CD4-positive, alpha-beta T cell (primary cell): Measurements from ENCODE around the gene GBP3. TPM values are rescaled to one million over a fixed set of nuclear protein-coding genes. Genes with fewer than 3 reads are reported as not detected.

Experiments used
- ATAC-seq: fragments of 200-7000 bp; cut with Tn5 transposase; one replicate; pipeline ENCODE4 v1.10.0; 2022; ENCODE audit warnings: mild to moderate bottlenecking; ENCODE audit not compliant: poor library complexity
- CTCF ChIA-PET: fragments of 350-600 bp; sonication (Branson Sonifier 250); formaldehyde crosslinking; loops from one replicate; lab custom pipeline; 2021; ENCODE audit warnings: antibody characterized with exemption, inconsistent platforms; lab: Charles Lee
- POLR2A ChIA-PET: fragments of 350-600 bp; sonication (Branson Sonifier 250); formaldehyde crosslinking; loops from one replicate; lab custom pipeline; 2021; ENCODE audit warnings: antibody characterized with exemption, inconsistent platforms; lab: Charles Lee
- DNase-seq, 14 experiments: peaks; one replicate each; pipeline ENCODE4 v3.0.0-alpha.2; 2013 to 2020; ENCODE audit warnings: mixed read lengths in 2 of 14
- H3K27ac ChIP-seq, 2 donors: one replicate each; pipeline versions ENCODE4 v1.5.1 to v1.7.0; 2013; ENCODE audit warnings: low read length in 2 of 2, low read depth in 1 of 2, mild to moderate bottlenecking in 1 of 2
- H3K27me3 ChIP-seq, 2 experiments: 1 replicate in 1 of 2; 2 replicates in 1 of 2; pipeline versions ENCODE4 v1.6.1 to v1.7.0; 2013; ENCODE audit warnings: low read length in 2 of 2, control low read depth in 1 of 2, mild to moderate bottlenecking in 1 of 2, moderate library complexity in 1 of 2; ENCODE audit not compliant: insufficient read depth in 2 of 2, control insufficient read depth in 1 of 2
- H3K36me3 ChIP-seq: one replicate; pipeline ENCODE4 v1.6.1; 2013; ENCODE audit warnings: low read length, control low read depth; ENCODE audit not compliant: insufficient read depth
- H3K4me1 ChIP-seq: one replicate; pipeline ENCODE4 v1.6.1; 2013; ENCODE audit warnings: low read length, control low read depth; ENCODE audit not compliant: insufficient read depth
- H3K4me3 ChIP-seq: one replicate; pipeline ENCODE4 v1.5.1; 2013; ENCODE audit warnings: mild to moderate bottlenecking, low read length, moderate library complexity
- H3K9me3 ChIP-seq, 2 experiments: 1 replicate in 1 of 2; 2 replicates in 1 of 2; pipeline versions ENCODE4 v1.6.1 to v1.7.0; 2013; ENCODE audit warnings: low read length in 2 of 2, mild to moderate bottlenecking in 2 of 2, control low read depth in 1 of 2, moderate library complexity in 1 of 2; ENCODE audit not compliant: control insufficient read depth in 1 of 2, insufficient read depth in 1 of 2
- H3K27ac Mint-ChIP-seq: one replicate; pipeline ENCODE4 v1.8.0; 2020; ENCODE audit warnings: mixed read lengths
- H3K27me3 Mint-ChIP-seq: one replicate; pipeline ENCODE4 v1.8.0; 2021; ENCODE audit warnings: mixed read lengths
- H3K36me3 Mint-ChIP-seq: one replicate; pipeline ENCODE4 v1.8.0; 2021; ENCODE audit warnings: low read depth, mixed read lengths
- H3K4me1 Mint-ChIP-seq: one replicate; pipeline ENCODE4 v1.8.0; 2021; ENCODE audit warnings: low read depth, mixed read lengths
- H3K4me3 Mint-ChIP-seq: one replicate; pipeline ENCODE4 v1.8.0; 2020; ENCODE audit warnings: mild to moderate bottlenecking, mixed read lengths
- H3K9me3 Mint-ChIP-seq: one replicate; pipeline ENCODE4 v1.8.0; 2020; ENCODE audit warnings: mixed read lengths
- CTCF ChIP-seq: fragments of 200-600 bp; IDR thresholded peaks from one replicate; pipeline ENCODE4 v1.8.0; 2022; ENCODE audit warnings: antibody characterized with exemption, mild to moderate bottlenecking
- intact Hi-C, 2 experiments: fragments of 100-400 bp; cut with DNase I in 1 of 2; cut with micrococcal nuclease in 1 of 2; formaldehyde crosslinking; loops; one replicate each; pipeline versions ENCODE4 v1.15.1 to v1.9.0; 2023 to 2025; cut with DNase I, micrococcal nuclease
- polyA plus RNA-seq, 2 donors: library from polyadenylated mRNA; unstranded; fragments of 120-200 nt; gene quantifications; one replicate each; pipeline ENCODE4 v1.2.1, GENCODE V29; 2013
- total RNA-seq, 174 experiments: library from RNA in 2 of 174; stranded (reverse) in 2 of 174; gene quantifications; one replicate each; pipeline ENCODE4 v1.2.3 and lab custom pipeline; 2021 to 2026

The GBP3 gene
- total RNA-seq (10 to 100 TPM; 17.5 to 20.7 TPM), total RNA-seq (lab: John Stamatoyannopoulos, UW) (2.9 to 190 (median 60.0) reads per million in 172 experiments)
- polyA plus RNA-seq (2013, experiment 1 of 2): 29.2 TPM
- polyA plus RNA-seq (2013, experiment 2 of 2): 26.3 TPM

GRCh38 chr1:89022167-89022959, at the start of gene GBP3:
Gene GBP3 (minus strand): TSS chr1:89022866. CDS start chr1:89020721, 2,145 bp downstream.
- Mint-ChIP-seq H3K27ac (peak within 1 kb of the TSS; percentile 92), H3K4me3 (peak within 1 kb of the TSS; percentile 92), H3K9me3 (peaks cover 5% of the 10 kb centered on the region), H3K36me3 (peaks cover 54% of the 10 kb centered on the region), H3K27me3 (no peaks in the 10 kb centered on the region), H3K4me1 (peaks cover 52% of the 10 kb centered on the region)
- Histone ChIP-seq H3K4me1 (peaks cover 31% of the 10 kb centered on the region), H3K9me3 (peaks cover 0 to 4% of the 10 kb centered on the region in 2 experiments), H3K4me3 (peak within 1 kb of the TSS; percentile 68), H3K27me3 (no peaks in the 10 kb centered on the region), H3K36me3 (peaks cover 25% of the 10 kb centered on the region), H3K27ac (peak within 1 kb of the TSS; percentile 62 to 71)
- ATAC-seq: peak; percentile 80
- peak in 4 of 14 experiments; percentile 7 to 76 (median 66) for DNase-seq
- CTCF ChIA-PET: interaction anchor here (0.7 to 1.2 kb wide), 4 partner anchors 12 to 63 kb away, joined by 3 to 8 read pairs (median 5); no protein-coding TSS in a partner anchor
- TF ChIP-seq CTCF: no peak
- intact Hi-C loops: loop anchor here in 1 of 2 experiments (1.0 kb wide), 1 partner anchor 43 kb away; the partner anchor contains the start of gene GBP1
- POLR2A ChIA-PET: interaction anchor here (0.7 to 3.8 kb wide), 21 partner anchors 9 to 336 kb away, joined by 3 to 25 read pairs (median 4); partner anchors contain the start of genes GBP1, GBP2 and GBP4

GRCh38 chr1:89070509-89070908, 47.8 kb upstream of the GBP3 start:
- peaks cover 6% of the 10 kb centered on the region for H3K9me3 Mint-ChIP-seq
- peaks cover 3 to 9% of the 10 kb centered on the region in 2 experiments for H3K9me3 ChIP-seq
- DNase-seq (no peak), ATAC-seq (no peak)
- no peaks in the 10 kb centered on the region for H3K27me3 Mint-ChIP-seq
- H3K27me3 ChIP-seq: no peaks in the 10 kb centered on the region
- ChIA-PET CTCF (interaction anchor here (1.0 to 2.6 kb wide), 2 partner anchors 15 to 49 kb away, joined by 5 to 8 read pairs; no protein-coding TSS in a partner anchor), POLR2A (interaction anchor here (0.7 to 3.6 kb wide), 4 partner anchors 11 to 179 kb away, joined by 3 to 23 read pairs (median 9); partner anchors contain the start of genes GBP2 and GBP3)
- H3K27ac Mint-ChIP-seq: peak overlapping the region; percentile 85
- no peak overlapping the region for H3K27ac ChIP-seq
- peaks cover 28% of the 10 kb centered on the region for H3K4me1 Mint-ChIP-seq
- no peaks in the 10 kb centered on the region for H3K36me3 Mint-ChIP-seq
- H3K4me1 ChIP-seq: peaks cover 12% of the 10 kb centered on the region
- no peaks in the 10 kb centered on the region for H3K36me3 ChIP-seq
- H3K4me3 Mint-ChIP-seq: peak overlapping the region; percentile 91
- H3K4me3 ChIP-seq: peak overlapping the region; percentile 46
- intact Hi-C loops: loop anchor here in 1 of 2 experiments (5.0 kb wide), 1 partner anchor 52 kb away; no protein-coding TSS in a partner anchor
- TF ChIP-seq CTCF: no peak

- peak in 3 of 14 experiments; percentile 51 to 64 (median 55) for DNase-seq
- POLR2A ChIA-PET: interaction anchor here (0.7 to 3.6 kb wide), 5 partner anchors 11 to 178 kb away, joined by 3 to 23 read pairs (median 4); partner anchors contain the start of genes GBP2, GBP3 and GBP4
- TF ChIP-seq CTCF: no peak
- peak overlapping the region; percentile 91 for H3K4me3 Mint-ChIP-seq
- H3K27me3 Mint-ChIP-seq: no peaks in the 10 kb centered on the region
- H3K27ac ChIP-seq: peak overlapping the region in 1 of 2 donors; percentile 11
- peaks cover 6% of the 10 kb centered on the region for H3K9me3 Mint-ChIP-seq
- H3K36me3 ChIP-seq: no peaks in the 10 kb centered on the region
- H3K9me3 ChIP-seq: peaks cover 3 to 9% of the 10 kb centered on the region in 2 experiments
- intact Hi-C loops: loop anchor here (5.0 kb wide), 3 partner anchors 43 to 287 kb away; no protein-coding TSS in a partner anchor
- peak overlapping the region; percentile 46 for H3K4me3 ChIP-seq
- H3K36me3 Mint-ChIP-seq: peaks cover 3% of the 10 kb centered on the region
- no peak for ATAC-seq
- H3K27ac Mint-ChIP-seq: peak overlapping the region; percentile 85
- peaks cover 34% of the 10 kb centered on the region for H3K4me1 Mint-ChIP-seq
- H3K27me3 ChIP-seq: no peaks in the 10 kb centered on the region
- CTCF ChIA-PET: interaction anchor here (1.0 to 2.6 kb wide), 2 partner anchors 16 to 48 kb away, joined by 5 to 8 read pairs; no protein-coding TSS in a partner anchor
- H3K4me1 ChIP-seq: peaks cover 13% of the 10 kb centered on the region
Measured at GRCh38 chr1:89069951-89070350, 47.3 kb upstream of the GBP3 start.
